Chondrocyte (in vitro differentiated cells): ENCODE data around the gene RTP4. TPM values are rescaled to one million over a fixed set of nuclear protein-coding genes. Genes with fewer than 3 reads are reported as not detected.

Experiments
- DNase-seq: peaks from one replicate; pipeline ENCODE4 v3.0.0; 2021; ENCODE audit warnings: mixed read lengths, low spot score
- H3K27ac Mint-ChIP-seq: one replicate; pipeline ENCODE4 v1.8.0; 2021; ENCODE audit warnings: mild to moderate bottlenecking, moderate library complexity, mixed read lengths; ENCODE audit not compliant: unreplicated experiment
- H3K27me3 Mint-ChIP-seq: 2 replicates; pipeline ENCODE4 v1.8.0; 2021; ENCODE audit warnings: low read depth, mixed read lengths
- H3K36me3 Mint-ChIP-seq: 2 replicates; pipeline ENCODE4 v1.8.0; 2021; ENCODE audit warnings: low read depth, mixed read lengths
- H3K4me1 Mint-ChIP-seq: 2 replicates; pipeline ENCODE4 v1.8.0; 2021; ENCODE audit warnings: low read depth, mild to moderate bottlenecking, mixed read lengths
- H3K4me3 Mint-ChIP-seq: one replicate; pipeline ENCODE4 v1.8.0; 2021; ENCODE audit warnings: mild to moderate bottlenecking, moderate library complexity, mixed read lengths; ENCODE audit not compliant: unreplicated experiment
- H3K9me3 Mint-ChIP-seq: 2 replicates; pipeline ENCODE4 v1.8.0; 2021; ENCODE audit warnings: low read depth, mixed read lengths
- total RNA-seq: library from RNA; stranded (reverse); gene quantifications from 3 replicates; pipeline ENCODE4 v1.2.1, GENCODE V29; 2021
- TF ChIP-seq, protein P1 (sequence below): fragments of 200-600 bp; sonication (generic); IDR thresholded peaks from 2 replicates; pipeline ENCODE4 v1.5.0; 2021; ENCODE audit warnings: antibody characterized with exemption, mild to moderate bottlenecking, moderate library complexity

The RTP4 gene
- total RNA-seq, 1 donor from 2014 or later: not detected

DNA sequence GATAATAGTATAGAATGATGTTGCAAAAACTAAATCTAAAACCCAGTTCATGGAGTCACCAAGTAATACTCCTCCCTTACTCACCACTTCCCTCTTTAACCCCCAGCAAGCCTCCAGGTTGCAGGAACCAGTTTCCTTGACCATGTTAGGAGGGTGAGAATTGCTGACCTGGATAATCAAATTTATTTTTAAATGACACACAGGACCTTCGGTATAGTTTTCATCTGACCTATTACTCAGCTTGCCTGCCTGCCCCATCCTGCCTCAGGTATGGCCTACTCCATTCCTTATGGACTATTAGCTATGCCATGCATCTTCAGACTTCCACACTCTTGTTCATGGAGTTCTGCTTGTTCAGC lies 883 bp downstream of the RTP4 start:
- TF ChIP-seq, protein P1, sequence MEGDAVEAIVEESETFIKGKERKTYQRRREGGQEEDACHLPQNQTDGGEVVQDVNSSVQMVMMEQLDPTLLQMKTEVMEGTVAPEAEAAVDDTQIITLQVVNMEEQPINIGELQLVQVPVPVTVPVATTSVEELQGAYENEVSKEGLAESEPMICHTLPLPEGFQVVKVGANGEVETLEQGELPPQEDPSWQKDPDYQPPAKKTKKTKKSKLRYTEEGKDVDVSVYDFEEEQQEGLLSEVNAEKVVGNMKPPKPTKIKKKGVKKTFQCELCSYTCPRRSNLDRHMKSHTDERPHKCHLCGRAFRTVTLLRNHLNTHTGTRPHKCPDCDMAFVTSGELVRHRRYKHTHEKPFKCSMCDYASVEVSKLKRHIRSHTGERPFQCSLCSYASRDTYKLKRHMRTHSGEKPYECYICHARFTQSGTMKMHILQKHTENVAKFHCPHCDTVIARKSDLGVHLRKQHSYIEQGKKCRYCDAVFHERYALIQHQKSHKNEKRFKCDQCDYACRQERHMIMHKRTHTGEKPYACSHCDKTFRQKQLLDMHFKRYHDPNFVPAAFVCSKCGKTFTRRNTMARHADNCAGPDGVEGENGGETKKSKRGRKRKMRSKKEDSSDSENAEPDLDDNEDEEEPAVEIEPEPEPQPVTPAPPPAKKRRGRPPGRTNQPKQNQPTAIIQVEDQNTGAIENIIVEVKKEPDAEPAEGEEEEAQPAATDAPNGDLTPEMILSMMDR: no peak
- Mint-ChIP-seq H3K4me1 (peaks cover 8% of the 10 kb centered on the region), H3K27me3 (peaks cover 6% of the 10 kb centered on the region), H3K9me3 (no peaks in the 10 kb centered on the region), H3K27ac (no peak overlapping the region), H3K36me3 (no peaks in the 10 kb centered on the region), H3K4me3 (no peak overlapping the region)
- no peak for DNase-seq

DNA sequence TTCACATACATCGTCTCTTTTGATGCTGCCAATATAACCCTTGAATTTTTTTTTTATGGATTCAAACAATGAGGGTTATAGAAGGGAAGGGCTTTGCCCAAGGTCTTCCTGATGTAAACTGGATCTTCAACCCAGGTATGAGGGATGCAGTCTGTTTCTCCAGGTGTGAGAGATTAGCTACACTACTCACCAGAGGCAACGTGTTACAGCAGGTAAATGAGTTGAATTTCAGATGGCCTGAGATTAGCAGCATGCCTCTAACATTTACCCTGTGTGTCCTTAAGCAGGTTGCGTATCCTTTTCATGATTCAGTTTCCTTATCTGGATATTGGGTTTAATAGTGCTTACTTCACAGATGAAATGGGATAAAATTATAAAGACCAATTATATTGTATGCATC lies 1.9 kb downstream of the RTP4 start:
- Mint-ChIP-seq H3K36me3 (no peaks in the 10 kb centered on the region), H3K27ac (no peak overlapping the region), H3K27me3 (peaks cover 9% of the 10 kb centered on the region), H3K9me3 (no peaks in the 10 kb centered on the region), H3K4me1 (peaks cover 8% of the 10 kb centered on the region), H3K4me3 (no peak overlapping the region)
- no peak for DNase-seq
- TF ChIP-seq, protein P1: no peak

DNA sequence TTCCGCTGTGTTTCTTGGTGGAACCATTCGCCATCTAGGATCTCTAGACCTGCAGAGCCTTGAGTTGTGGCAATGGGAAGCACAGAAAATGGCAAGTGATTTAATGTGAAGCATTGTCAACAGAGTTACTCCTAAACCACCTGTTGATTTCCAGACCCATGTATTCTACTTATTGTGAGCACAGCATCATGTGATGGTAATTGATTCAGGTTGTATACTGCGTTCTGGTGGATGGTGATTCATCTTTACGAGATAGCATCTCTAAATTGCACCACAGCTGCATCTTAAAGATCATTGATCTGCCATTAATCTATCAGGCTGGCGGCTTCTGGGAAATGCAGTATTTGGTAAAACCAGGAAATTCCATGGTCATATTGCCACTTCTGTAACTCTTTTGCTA lies 7.4 kb downstream of the RTP4 start:
- TF ChIP-seq, protein P1: no peak
- H3K27ac Mint-ChIP-seq: no peak overlapping the region
- peaks cover 9% of the 10 kb centered on the region for H3K27me3 Mint-ChIP-seq
- no peaks in the 10 kb centered on the region for H3K4me1 Mint-ChIP-seq
- DNase-seq: no peak
- no peaks in the 10 kb centered on the region for H3K9me3 Mint-ChIP-seq
- no peaks in the 10 kb centered on the region for H3K36me3 Mint-ChIP-seq
- H3K4me3 Mint-ChIP-seq: no peak overlapping the region

- H3K36me3 Mint-ChIP-seq: no peaks in the 10 kb centered on the region
- DNase-seq: no peak
- H3K9me3 Mint-ChIP-seq: no peaks in the 10 kb centered on the region
- no peaks in the 10 kb centered on the region for H3K4me1 Mint-ChIP-seq
- peaks cover 3% of the 10 kb centered on the region for H3K27me3 Mint-ChIP-seq
- H3K27ac Mint-ChIP-seq: no peak overlapping the region
- TF ChIP-seq, protein P1: no peak
- H3K4me3 Mint-ChIP-seq: no peak overlapping the region
These were observed 9.7 kb downstream of the RTP4 start for GRCh38 chr3:187377842-187378241.

DNA sequence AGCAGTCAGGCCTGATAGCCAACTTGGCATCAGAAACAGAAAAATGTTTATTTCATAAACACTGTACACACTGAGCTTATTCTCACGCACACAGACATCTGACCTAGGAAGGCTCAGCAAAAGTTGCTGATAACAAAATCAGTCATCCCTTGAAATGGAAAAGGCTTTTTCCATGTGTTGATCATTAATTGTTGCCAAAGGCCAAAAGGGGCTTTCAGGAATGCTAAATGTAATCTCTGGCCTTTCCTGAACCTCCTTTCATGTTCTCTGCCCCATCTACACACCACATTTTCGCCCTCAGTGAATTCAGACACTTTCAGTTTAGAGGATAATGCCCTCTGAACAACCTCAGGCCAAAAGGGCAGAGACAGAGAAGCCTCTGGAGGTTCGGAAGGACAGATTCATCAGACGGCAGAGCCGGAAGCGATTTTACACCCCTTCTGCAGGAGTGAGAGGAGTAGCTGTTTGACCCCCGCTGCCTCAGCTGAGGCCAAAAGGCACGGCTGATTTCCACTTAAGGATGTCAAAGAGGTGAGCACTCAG lies 14.5 kb downstream of the RTP4 start:
- TF ChIP-seq, protein P1: no peak
- no peak for DNase-seq
- Mint-ChIP-seq H3K4me1 (no peaks in the 10 kb centered on the region), H3K27ac (no peak overlapping the region), H3K36me3 (peaks cover 5% of the 10 kb centered on the region), H3K27me3 (no peaks in the 10 kb centered on the region), H3K4me3 (no peak overlapping the region), H3K9me3 (peaks cover 8% of the 10 kb centered on the region)
